Esophagus squamous epithelium (tissue), 4 donors: ENCODE data around the gene SNORC.

Source experiments
- POLR2A ChIP-seq, 4 donors: fragments of 450-650 bp; IDR thresholded peaks; one replicate each; pipeline ENCODE4 v1.6.1; 2017; ENCODE audit warnings: antibody characterized with exemption in 4 of 4, mild to moderate bottlenecking in 4 of 4, moderate library complexity in 3 of 4
- TF ChIP-seq, protein P1 (sequence below), 6 experiments: fragments of 450-650 bp in 4 of 6; fragments of 200-600 bp in 2 of 6; sonication (generic) in 2 of 6; IDR thresholded peaks; one replicate each; pipeline ENCODE4 v1.5.1; 2016 to 2019; ENCODE audit warnings: antibody characterized with exemption in 6 of 6, mild to moderate bottlenecking in 4 of 6, moderate library complexity in 4 of 6

DNA sequence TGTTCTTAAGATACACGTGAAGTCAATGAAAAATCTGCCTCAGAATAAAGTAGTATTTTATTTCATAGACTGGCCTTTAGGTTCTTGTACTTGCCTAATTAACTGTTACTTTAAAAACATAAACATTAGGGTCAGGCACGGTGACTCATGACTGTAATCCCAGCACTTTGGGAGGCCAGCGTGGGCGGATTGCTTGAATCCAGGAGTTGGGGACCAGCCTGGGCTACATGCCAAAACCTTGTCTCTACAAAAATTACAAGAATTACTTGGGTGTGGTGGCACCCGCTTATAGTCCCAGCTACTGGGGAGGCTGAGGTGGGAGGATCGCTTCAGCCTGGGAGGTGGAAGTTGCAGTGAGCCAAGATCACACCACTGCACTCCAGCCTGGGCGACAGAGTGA is 16.0 kb upstream of the SNORC start:
- TF ChIP-seq, protein P1, sequence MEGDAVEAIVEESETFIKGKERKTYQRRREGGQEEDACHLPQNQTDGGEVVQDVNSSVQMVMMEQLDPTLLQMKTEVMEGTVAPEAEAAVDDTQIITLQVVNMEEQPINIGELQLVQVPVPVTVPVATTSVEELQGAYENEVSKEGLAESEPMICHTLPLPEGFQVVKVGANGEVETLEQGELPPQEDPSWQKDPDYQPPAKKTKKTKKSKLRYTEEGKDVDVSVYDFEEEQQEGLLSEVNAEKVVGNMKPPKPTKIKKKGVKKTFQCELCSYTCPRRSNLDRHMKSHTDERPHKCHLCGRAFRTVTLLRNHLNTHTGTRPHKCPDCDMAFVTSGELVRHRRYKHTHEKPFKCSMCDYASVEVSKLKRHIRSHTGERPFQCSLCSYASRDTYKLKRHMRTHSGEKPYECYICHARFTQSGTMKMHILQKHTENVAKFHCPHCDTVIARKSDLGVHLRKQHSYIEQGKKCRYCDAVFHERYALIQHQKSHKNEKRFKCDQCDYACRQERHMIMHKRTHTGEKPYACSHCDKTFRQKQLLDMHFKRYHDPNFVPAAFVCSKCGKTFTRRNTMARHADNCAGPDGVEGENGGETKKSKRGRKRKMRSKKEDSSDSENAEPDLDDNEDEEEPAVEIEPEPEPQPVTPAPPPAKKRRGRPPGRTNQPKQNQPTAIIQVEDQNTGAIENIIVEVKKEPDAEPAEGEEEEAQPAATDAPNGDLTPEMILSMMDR (IDR thresholded peaks at IDR 0.05) = no peak
- TF ChIP-seq POLR2A (IDR thresholded peaks at IDR 0.05) = no peak
